GM12878 (cell line): Measurements from ENCODE around the gene TAB2. TPM values are rescaled to one million over a fixed set of nuclear protein-coding genes. Genes with fewer than 3 reads are reported as not detected.

ENCODE experiments used
- ATAC-seq: fragments of 200-7000 bp; cut with Tn5 transposase; 3 replicates; pipeline ENCODE4 v1.9.1; 2020; ENCODE audit warnings: mild to moderate bottlenecking, moderate library complexity
- BruUV-seq: library from RNA; stranded (reverse); fragments of 400-500 nt; replicated peaks from 2 replicates; lab custom pipeline; 2021; lab: Mats Ljungman, UMichigan
- CTCF ChIA-PET: fragments of 300-600 bp; sonication (Branson Sonifier 250); formaldehyde crosslinking; extraction: SDS; loops from one replicate; lab custom pipeline; 2021; ENCODE audit warnings: inconsistent platforms; lab: Yijun Ruan, JAX
- POLR2A ChIA-PET: fragments of 350-600 bp; formaldehyde crosslinking; extraction: SDS; loops from one replicate; lab custom pipeline; 2021; ENCODE audit warnings: inconsistent platforms; lab: Charles Lee
- RAD21 ChIA-PET: fragments of 300-600 bp; sonication (Branson Sonifier 250); formaldehyde crosslinking; loops from one replicate; lab custom pipeline; 2023; ENCODE audit warnings: antibody characterized with exemption; ENCODE audit not compliant: unreplicated experiment; lab: Charles Lee
- SMC1A ChIA-PET: fragments of 300-600 bp; sonication (Branson Sonifier 250); formaldehyde crosslinking; loops from one replicate; lab custom pipeline; 2023; ENCODE audit not compliant: unreplicated experiment, uncharacterized antibody; lab: Charles Lee
- DNase-seq: peaks from one replicate; pipeline ENCODE4 v3.0.0-alpha.2; 2011; ENCODE audit warnings: low read depth, low spot score
- FAIRE-seq: peaks from 3 replicates; lab custom pipeline; 2011; peaks lifted over from hg19 to GRCh38; lab: Jason Lieb, UNC
- H2AFZ ChIP-seq: 2 replicates; pipeline ENCODE4 v1.6.0; 2011; ENCODE audit warnings: low read depth, low read length, control low read depth; ENCODE audit not compliant: control insufficient read depth
- H3K27ac ChIP-seq: 2 replicates; pipeline ENCODE4 v1.5.1; 2011; ENCODE audit warnings: control low read depth; ENCODE audit not compliant: control insufficient read depth, insufficient read depth
- H3K27me3 ChIP-seq, 2 experiments: replicated peaks in 1 of 2; 2 replicates each; pipeline versions ENCODE4 v1.6.0 to v1.6.1; 2011; ENCODE audit warnings: low read length in 1 of 2; ENCODE audit not compliant: control insufficient read depth in 2 of 2, insufficient read depth in 2 of 2
- H3K36me3 ChIP-seq, 2 experiments: 2 replicates each; pipeline ENCODE4 v1.5.1; 2011; ENCODE audit warnings: low read length in 1 of 2; ENCODE audit not compliant: control insufficient read depth in 2 of 2, insufficient read depth in 2 of 2
- H3K4me1 ChIP-seq: 2 replicates; pipeline ENCODE4 v1.6.1; 2011; ENCODE audit warnings: mild to moderate bottlenecking, low read length, moderate library complexity, mixed read lengths; ENCODE audit not compliant: control insufficient read depth, insufficient read depth
- H3K4me2 ChIP-seq: 2 replicates; pipeline ENCODE4 v1.6.0; 2011; ENCODE audit warnings: control low read depth; ENCODE audit not compliant: control insufficient read depth, insufficient read depth
- H3K4me3 ChIP-seq: fragments of 200-600 bp; sonication (generic); 2 replicates; pipeline ENCODE4 v1.5.1; 2016
- H3K79me2 ChIP-seq: 2 replicates; pipeline ENCODE4 v1.6.0; 2011; ENCODE audit warnings: low read length; ENCODE audit not compliant: control insufficient read depth, insufficient read depth
- H3K9ac ChIP-seq: 2 replicates; pipeline ENCODE4 v1.8.0; 2011; ENCODE audit warnings: low read length, control low read depth, mixed read lengths; ENCODE audit not compliant: control insufficient read depth, insufficient read depth
- H3K9me3 ChIP-seq: replicated peaks from 3 replicates; pipeline ENCODE4 v1.5.1; 2011; ENCODE audit warnings: mild to moderate bottlenecking, low read length; ENCODE audit not compliant: control insufficient read depth, insufficient read depth
- H4K20me1 ChIP-seq: 2 replicates; pipeline ENCODE4 v1.6.0; 2011; ENCODE audit not compliant: control insufficient read depth, insufficient read depth
- BRCA1 ChIP-seq: IDR thresholded peaks from 2 replicates; pipeline ENCODE4 v1.6.1; 2011; ENCODE audit warnings: low read depth, low read length, improper control_type of control experiment
- CHD4 ChIP-seq: fragments of 200-600 bp; sonication (generic); IDR thresholded peaks from 2 replicates; pipeline ENCODE4 v1.6.1; 2016; ENCODE audit warnings: mild to moderate bottlenecking
- CTCF ChIP-seq, 3 experiments: IDR thresholded peaks in 2 of 3; conservative IDR thresholded peaks in 1 of 3; 2 replicates each; pipeline ENCODE4 v1.5.1; 2011; ENCODE audit warnings: low read depth in 3 of 3, low read length in 3 of 3, mild to moderate bottlenecking in 3 of 3, control low read depth in 2 of 3, moderate library complexity in 2 of 3, inconsistent platforms in 1 of 3, mixed read lengths in 1 of 3; ENCODE audit not compliant: control insufficient read depth in 2 of 3, insufficient read depth in 1 of 3; ENCODE audit errors: extremely low read depth in 1 of 3
- ELK1 ChIP-seq: IDR thresholded peaks from 2 replicates; pipeline ENCODE4 v1.6.1; 2012; ENCODE audit warnings: low read depth, low read length, improper control_type of control experiment
- EP300 ChIP-seq, 2 experiments: fragments of 150-350 bp in 1 of 2; IDR thresholded peaks; 2 replicates each; pipeline ENCODE4 v1.6.1; 2011 to 2012; ENCODE audit warnings: low read depth in 2 of 2, low read length in 2 of 2, borderline replicate concordance in 1 of 2, improper control_type of control experiment in 1 of 2, inconsistent platforms in 1 of 2; ENCODE audit not compliant: control insufficient read depth in 1 of 2
- HDAC2 ChIP-seq: fragments of 200-600 bp; sonication (generic); IDR thresholded peaks from 2 replicates; pipeline ENCODE4 v1.6.1; 2017
- MAX ChIP-seq: IDR thresholded peaks from 2 replicates; pipeline ENCODE4 v1.6.1; 2012; ENCODE audit warnings: low read depth, low read length, improper control_type of control experiment
- NFYB ChIP-seq: IDR thresholded peaks from 2 replicates; pipeline ENCODE4 v1.6.1; 2011; ENCODE audit warnings: low read depth, mild to moderate bottlenecking, low read length, improper control_type of control experiment, moderate library complexity; ENCODE audit not compliant: insufficient read depth
- ZNF384 ChIP-seq: IDR thresholded peaks from 2 replicates; pipeline ENCODE4 v1.6.1; 2012; ENCODE audit warnings: low read depth, mild to moderate bottlenecking, low read length, improper control_type of control experiment, borderline replicate concordance
- WGBS: methylation state at CpG from one replicate; pipeline ENCODE4 v1.1.6; 2016; ENCODE audit warnings: low lambda C conversion rate; ENCODE audit not compliant: insufficient replicate concordance, insufficient coverage; ENCODE audit errors: missing lambda C conversion rate; 5-methylcytosine and 5-hydroxymethylcytosine counted together
- in situ Hi-C: fragments of 300-500 bp; cut with MboI; formaldehyde crosslinking; loops from 9 replicates; pipeline ENCODE4 v1.14.3; 2018; ENCODE audit warnings: mixed read lengths
- intact Hi-C: fragments of 100-400 bp; cut with micrococcal nuclease; formaldehyde crosslinking; loops from one replicate; pipeline ENCODE4 v1.14.2; 2022; ENCODE audit not compliant: unreplicated experiment
- polyA plus RNA-seq, 11 experiments: library from polyadenylated mRNA; depleted of rRNA in 4 of 11; unstranded in 6 of 11; stranded (reverse) in 5 of 11; fragments of >200 nt; fragmentation: Nextera tagmentation in 4 of 11; fragmentation: Illumina TruSeq in 1 of 11; extraction: Ambion mirVana in 4 of 11; extraction: Trizol in 1 of 11; gene quantifications; 1 replicate in 1 of 11; 2 replicates in 10 of 11; pipeline versions ENCODE4 v1.2.1 to v1.2.3, GENCODE V29; 2011 to 2016; ENCODE audit warnings: inconsistent platforms in 2 of 11, missing spikeins in 2 of 11, low read depth in 1 of 11
- total RNA-seq, 4 experiments: library from RNA; depleted of rRNA in 3 of 4; stranded (reverse); fragments of >200 nt in 3 of 4; fragmentation: Illumina TruSeq in 1 of 4; extraction: Trizol in 1 of 4; gene quantifications; 2 replicates each; pipeline versions ENCODE4 v1.2.1 to v1.2.3, GENCODE V29; 2013 to 2021

Gene TAB2
- total and polyA plus RNA-seq, 10 of the 15 experiments (the other 5 are each of a cell fraction or from before 2014, with no cell fraction given): 8.9 to 66.3 (median 23.0) TPM

DNA sequence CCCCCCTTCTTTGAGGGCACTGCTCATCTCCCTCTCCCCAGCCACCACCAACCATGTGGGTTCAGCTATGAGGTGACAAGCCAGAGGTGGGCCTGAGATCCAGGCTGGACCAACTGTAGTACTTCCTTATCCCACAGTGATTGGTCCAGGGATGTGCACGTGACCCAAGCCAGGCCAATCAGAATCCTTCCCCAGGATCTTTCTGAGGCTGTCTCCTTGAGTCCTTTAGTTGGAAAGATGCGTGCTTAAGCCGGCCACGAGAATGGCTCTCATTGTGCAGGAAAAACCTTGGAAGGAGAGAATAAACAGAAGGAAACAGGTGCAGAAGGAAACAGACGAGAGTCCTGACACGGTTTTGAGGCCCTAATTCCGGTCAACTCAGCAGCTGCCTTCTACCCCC lies 128.1 kb downstream of the TAB2 start (continued):
- no peak for TF ChIP-seq EP300 (IDR thresholded peaks at IDR 0.05; ENCODE audit: borderline replicate concordance in 1 of 2, control insufficient read depth in 1 of 2, low read depth in 2 of 2, low read length in 2 of 2)
- TF ChIP-seq HDAC2: no peak
- TF ChIP-seq CHD4: no peak
- TF ChIP-seq NFYB: 0 out of 2 replicates have a peak, but pooled peaks have one; percentile 43
- TF ChIP-seq ZNF384: no peak
- TF ChIP-seq ELK1: no peak

DNA sequence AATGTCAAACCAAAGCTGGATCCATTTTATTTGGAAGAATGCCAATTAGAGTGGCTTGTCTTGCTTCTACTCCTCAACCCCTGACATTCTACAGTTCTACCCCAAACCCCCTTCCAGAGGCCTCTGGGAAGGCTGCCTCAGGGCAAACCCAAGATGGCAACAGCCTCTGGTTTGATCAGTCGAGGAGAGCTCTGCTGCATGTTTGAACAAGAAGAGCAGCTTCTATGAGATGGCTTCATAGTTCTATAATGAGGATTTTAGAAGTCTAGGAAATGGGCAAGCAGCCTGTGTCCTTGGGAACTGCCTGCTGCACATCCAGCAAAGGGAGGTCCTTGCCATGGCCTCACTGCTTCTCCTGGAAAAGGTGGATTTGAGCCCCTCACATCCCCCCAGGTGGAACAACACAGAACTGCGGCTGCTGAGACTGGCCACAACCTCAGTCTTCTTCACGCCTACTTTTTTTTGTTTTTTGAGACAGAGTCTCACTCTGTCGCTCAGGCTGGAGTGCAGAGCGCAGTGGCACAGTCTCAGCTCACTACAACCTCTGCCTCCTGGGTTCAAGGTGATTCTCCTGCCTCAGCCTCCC lies 129.4 kb downstream of the TAB2 start:
- DNase-seq (no peak), ATAC-seq (no peak; the same call in 2 of the 3 replicates), FAIRE-seq (no peak)
- ChIA-PET SMC1A (interaction anchor here (1.0 to 2.6 kb wide), 7 partner anchors 13 to 75 kb away, joined by 3 to 13 read pairs (median 3); no protein-coding TSS in a partner anchor), POLR2A (no interaction called here), RAD21 (interaction anchor here (1.2 to 1.9 kb wide), 3 partner anchors 69 to 252 kb away, joined by 3 to 6 read pairs (median 5); no protein-coding TSS in a partner anchor), CTCF (interaction anchor here (1.0 to 2.6 kb wide), 5 partner anchors 8 to 70 kb away, joined by 3 to 9 read pairs (median 3); no protein-coding TSS in a partner anchor)
- Histone ChIP-seq H4K20me1 (no peaks in the 10 kb centered on the region), H3K27ac (no peak overlapping the region), H3K4me2 (no peak overlapping the region), H3K27me3 (no peaks in the 10 kb centered on the region), H3K36me3 (peaks cover 0 to 8% of the 10 kb centered on the region in 2 experiments; a peak in 2 of 4 replicates), H3K4me1 (no peaks in the 10 kb centered on the region), H2AFZ (no peak overlapping the region), H3K4me3 (no peak overlapping the region), H3K9me3 (no peaks in the 10 kb centered on the region; the same call in 2 of the 3 replicates), H3K9ac (no peak overlapping the region), H3K79me2 (no peaks in the 10 kb centered on the region)
- no TSS peak for BruUV-seq
- 79% methylated on average over 5 of the region's 5 CpGs for WGBS
- intact Hi-C loops: no loop called here
- TF ChIP-seq MAX: no peak
- TF ChIP-seq BRCA1: no peak
- TF ChIP-seq CTCF (IDR thresholded peaks at IDR 0.05 in 2 of 3, conservative IDR thresholded peaks at IDR 0.05 in 1 of 3; ENCODE audit: control insufficient read depth in 2 of 3, extremely low read depth in 1 of 3, insufficient read depth in 1 of 3, low read depth in 3 of 3, low read length in 3 of 3): 0 out of 6 replicates have a peak, but pooled peaks of 1 of the 3 experiments have one; percentile 3
- in situ Hi-C loops: loop anchor here (25.0 kb wide), 1 partner anchor 685 kb away; no protein-coding TSS in a partner anchor
